Panc1 (cell line): Measurements from ENCODE around the gene SPATA3. TPM values are rescaled to one million over a fixed set of nuclear protein-coding genes. Genes with fewer than 3 reads are reported as not detected.

Experiments used
- ATAC-seq: fragments of 200-7000 bp; cut with Tn5 transposase; 2 replicates; pipeline ENCODE4 v1.9.1; 2020; ENCODE audit warnings: mild to moderate bottlenecking, moderate library complexity
- BruUV-seq: library from RNA; stranded (reverse); fragments of 400-500 nt; replicated peaks from 2 replicates; lab custom pipeline; 2021; lab: Mats Ljungman, UMichigan
- CTCF ChIA-PET: fragments of 300-600 bp; sonication (Branson Sonifier 250); formaldehyde crosslinking; loops from one replicate; lab custom pipeline; 2022; ENCODE audit warnings: antibody characterized with exemption; lab: Charles Lee
- POLR2A ChIA-PET: fragments of 300-600 bp; sonication (Branson Sonifier 250); formaldehyde crosslinking; loops from one replicate; lab custom pipeline; 2022; ENCODE audit warnings: antibody characterized with exemption; lab: Charles Lee
- DNase-seq: peaks from one replicate; pipeline ENCODE4 v3.0.0-alpha.2; 2010; ENCODE audit warnings: low read depth, low spot score
- H3K27ac ChIP-seq: 2 replicates; pipeline ENCODE4 v1.5.1; 2011; ENCODE audit warnings: mild to moderate bottlenecking, low read length, inconsistent platforms
- H3K27me3 ChIP-seq: fragments of 200-500 bp; sonication (Bioruptor generic); 2 replicates; pipeline ENCODE4 v1.6.0; 2014; ENCODE audit warnings: low read length, inconsistent platforms; ENCODE audit not compliant: control insufficient read depth, insufficient read depth
- H3K36me3 ChIP-seq: fragments of 200-500 bp; sonication (Bioruptor generic); 2 replicates; pipeline ENCODE4 v1.5.1; 2014; ENCODE audit warnings: inconsistent platforms, mild to moderate bottlenecking, low read length, moderate library complexity; ENCODE audit not compliant: control insufficient read depth, insufficient read depth
- H3K4me1 ChIP-seq: 2 replicates; pipeline ENCODE4 v1.5.1; 2011; ENCODE audit warnings: inconsistent platforms, mild to moderate bottlenecking, low read length, moderate library complexity; ENCODE audit not compliant: control insufficient read depth, insufficient read depth
- H3K4me3 ChIP-seq, 2 experiments: 2 replicates each; pipeline ENCODE4 v1.5.1; 2011 to 2012; ENCODE audit warnings: low read depth in 2 of 2, low read length in 2 of 2, mild to moderate bottlenecking in 2 of 2, inconsistent platforms in 1 of 2, moderate library complexity in 1 of 2
- H3K9me3 ChIP-seq: fragments of 200-500 bp; sonication (Bioruptor generic); 2 replicates; pipeline ENCODE4 v1.5.1; 2014; ENCODE audit warnings: low read depth, mild to moderate bottlenecking, inconsistent platforms, low read length, moderate library complexity; ENCODE audit not compliant: control insufficient read depth, insufficient read depth
- CTCF ChIP-seq: fragments of 450-650 bp; IDR thresholded peaks from 2 replicates; pipeline ENCODE4 v1.5.1; 2017; ENCODE audit warnings: mild to moderate bottlenecking
- POLR2AphosphoS5 ChIP-seq: IDR thresholded peaks from 2 replicates; pipeline ENCODE4 v1.6.1; 2012; ENCODE audit warnings: mild to moderate bottlenecking, low read depth, low read length, moderate library complexity
- REST ChIP-seq, 2 experiments: IDR thresholded peaks; 2 replicates each; pipeline ENCODE4 v1.6.1; 2011 to 2012; ENCODE audit warnings: low read depth in 2 of 2, control low read depth in 1 of 2, low read length in 1 of 2, mild to moderate bottlenecking in 1 of 2, moderate library complexity in 1 of 2; ENCODE audit not compliant: insufficient read depth in 1 of 2
- SIN3A ChIP-seq: IDR thresholded peaks from 2 replicates; pipeline ENCODE4 v1.6.1; 2012; ENCODE audit warnings: low read depth, mild to moderate bottlenecking, low read length, moderate library complexity, borderline replicate concordance; ENCODE audit not compliant: insufficient read depth
- TCF7L2 ChIP-seq: IDR thresholded peaks from 2 replicates; pipeline ENCODE4 v1.6.1; 2011; ENCODE audit warnings: mild to moderate bottlenecking, low read depth, low read length, inconsistent platforms
- in situ Hi-C: cut with HindIII; loops from 2 replicates; pipeline ENCODE4 v1.10.0; 2016; ENCODE audit warnings: low sequenced_read_pairs, low pct_unique_long_range_greater_than_20kb
- intact Hi-C: fragments of 100-400 bp; cut with micrococcal nuclease; formaldehyde crosslinking; loops from one replicate; pipeline ENCODE4 v1.10.0; 2022; ENCODE audit not compliant: unreplicated experiment
- total RNA-seq: library from RNA; stranded (reverse); gene quantifications from one replicate; pipeline ENCODE4 v1.2.1, GENCODE V29; 2021; ENCODE audit not compliant: unreplicated experiment

SPATA3 gene
- total RNA-seq, 1 experiment from 2014 or later, result not detected

- CTCF ChIA-PET, result interaction anchor here (0.6 kb wide), 2 partner anchors 42 to 103 kb away, joined by 3 to 20 read pairs; no protein-coding TSS in a partner anchor
- intact Hi-C loops, result no loop called here
- POLR2A ChIA-PET, result no interaction called here
- BruUV-seq, result no TSS peak
- Histone ChIP-seq H3K36me3 (no peaks in the 10 kb centered on the region), H3K4me1 (no peaks in the 10 kb centered on the region), H3K27me3 (no peaks in the 10 kb centered on the region), H3K9me3 (no peaks in the 10 kb centered on the region), H3K27ac (no peak overlapping the region), H3K4me3 (no peak overlapping the region)
- in situ Hi-C loops, result no loop called here
- DNase-seq (no peak), ATAC-seq (no peak)
- no peak for TF ChIP-seq TCF7L2
- no peak for TF ChIP-seq SIN3A
- no peak for TF ChIP-seq REST (IDR thresholded peaks at IDR 0.05; ENCODE audit: insufficient read depth in 1 of 2, low read depth in 2 of 2, low read length in 1 of 2)
- no peak for TF ChIP-seq POLR2AphosphoS5
- no peak for TF ChIP-seq CTCF
Observed at GRCh38 chr2:231029563-231029962, 33.6 kb downstream of the SPATA3 start.

- Histone ChIP-seq H3K4me3 (no peak overlapping the region), H3K27ac (no peak overlapping the region), H3K4me1 (no peaks in the 10 kb centered on the region), H3K36me3 (no peaks in the 10 kb centered on the region), H3K27me3 (peaks cover 4% of the 10 kb centered on the region; the same call in 1 of the 2 replicates), H3K9me3 (no peaks in the 10 kb centered on the region)
- intact Hi-C loops (no loop called here), in situ Hi-C loops (no loop called here)
- ChIA-PET POLR2A (no interaction called here), CTCF (no interaction called here)
- no peak for TF ChIP-seq POLR2AphosphoS5
- no peak for TF ChIP-seq SIN3A
- TF ChIP-seq CTCF, result no peak
- no peak for TF ChIP-seq REST (IDR thresholded peaks at IDR 0.05; ENCODE audit: insufficient read depth in 1 of 2, low read depth in 2 of 2, low read length in 1 of 2)
- TF ChIP-seq TCF7L2, result no peak
- BruUV-seq, result no TSS peak
- no peak for ATAC-seq
- DNase-seq, result no peak
Observed at GRCh38 chr2:231030725-231031124, 34.8 kb downstream of the SPATA3 start.
